GM18907 (cell line): ENCODE results near the gene ERMAP.
"Not testable (repeated sequence)": the region's sequence is repeated elsewhere in the genome, so short reads cannot be mapped to it uniquely, and the experiment has no call there.

Experiments
- ATAC-seq: cut with Tn5 transposase; IDR thresholded peaks from one replicate; pipeline ENCODE4 v1.9.1; 2021; ENCODE audit warnings: mild to moderate bottlenecking, moderate library complexity; ENCODE audit not compliant: unreplicated experiment

Gene ERMAP

DNA sequence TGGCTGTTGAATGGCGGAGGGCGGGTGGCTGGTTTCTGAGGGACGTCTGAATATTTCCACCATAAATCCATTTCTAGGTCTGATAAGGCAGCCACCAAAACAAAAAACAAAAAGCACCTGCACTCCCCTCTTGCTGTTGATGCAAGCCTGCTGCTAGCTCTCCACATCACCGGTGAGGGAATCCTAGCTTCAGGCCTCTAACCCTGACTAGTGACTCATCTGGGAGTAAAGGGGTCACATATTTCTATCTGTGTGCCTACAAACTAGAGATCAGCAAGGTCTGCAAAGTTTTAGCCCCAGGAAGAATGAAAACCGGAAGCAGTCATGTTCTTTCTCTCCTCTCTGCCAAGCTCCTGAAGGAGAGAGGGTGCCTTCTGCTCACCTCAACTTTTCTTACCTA is 10.3 kb upstream of the ERMAP start:
- ATAC-seq, result no peak

GRCh38 chr1:42807056-42807668 is 9.8 kb upstream of the ERMAP start:
- ATAC-seq, result no peak

DNA sequence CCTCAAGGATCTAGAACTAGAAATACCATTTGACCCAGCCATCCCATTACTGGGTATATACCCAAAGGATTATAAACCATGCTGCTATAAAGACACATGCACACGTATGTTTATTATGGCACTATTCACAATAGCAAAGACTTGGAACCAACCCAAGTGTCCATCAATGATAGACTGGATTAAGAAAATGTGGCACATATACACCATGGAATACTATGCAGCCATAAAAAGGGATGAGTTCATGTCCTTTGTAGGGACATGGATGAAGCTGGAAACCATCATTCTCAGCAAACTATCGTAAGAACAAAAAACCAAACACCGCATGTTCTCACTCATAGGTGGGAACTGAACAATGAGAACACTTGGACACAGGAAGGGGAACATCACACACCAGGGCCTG is 2.1 kb upstream of the ERMAP start:
- not testable (repeated sequence) for ATAC-seq

GRCh38 chr1:42815941-42816584 is 859 bp upstream of the ERMAP start:
- ATAC-seq, result peak; percentile 2

GRCh38 chr1:42817440-42817767 is 482 bp downstream of the ERMAP start:
- no peak for ATAC-seq

GRCh38 chr1:42817976-42818375 is 1.1 kb downstream of the ERMAP start:
- ATAC-seq, result no peak

DNA sequence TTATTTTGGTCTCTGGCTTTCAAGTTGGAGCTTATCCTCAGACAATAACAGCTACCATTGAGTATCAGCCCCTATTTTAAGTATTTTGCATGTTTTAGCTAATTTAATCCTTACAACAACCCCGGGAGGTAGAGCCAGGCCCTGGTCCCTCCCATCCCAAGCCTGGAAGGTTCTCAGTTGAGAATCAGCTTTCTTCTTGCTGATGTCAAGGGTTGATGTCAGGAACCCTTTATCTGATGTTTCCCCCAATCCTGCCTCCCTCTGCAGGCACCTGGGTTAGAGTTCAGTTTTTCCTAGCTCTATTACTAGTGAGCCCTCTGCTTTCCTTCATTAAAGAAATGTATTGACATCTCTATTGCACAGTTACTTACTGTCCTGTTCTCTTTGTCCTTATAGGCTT is 3.9 kb downstream of the ERMAP start:
- no peak for ATAC-seq

DNA sequence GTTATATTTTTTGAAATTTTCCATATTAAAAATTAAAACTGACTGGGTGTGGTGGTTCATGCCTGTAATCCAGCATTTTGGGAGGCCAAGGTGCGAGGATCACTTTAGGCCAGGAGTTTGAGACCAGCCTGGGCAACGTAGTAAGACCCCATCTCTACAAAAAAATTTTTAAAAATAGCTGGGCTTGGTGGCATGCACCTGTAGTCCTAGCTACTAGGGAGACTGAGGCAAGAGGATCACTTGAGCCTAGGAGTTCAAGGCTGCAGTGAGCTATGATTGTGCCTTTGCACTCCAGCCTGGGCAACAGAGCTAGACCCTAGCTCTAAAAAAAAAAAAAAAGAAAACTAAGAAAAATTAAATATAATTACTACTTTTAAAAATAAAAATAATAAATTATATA is 4.8 kb downstream of the ERMAP start:
- no peak for ATAC-seq

- ATAC-seq, result no peak
Observed at GRCh38 chr1:42822800-42823392, 6.0 kb downstream of the ERMAP start.

GRCh38 chr1:42824481-42825035 is 7.6 kb downstream of the ERMAP start:
- ATAC-seq, result no peak

- ATAC-seq, result no peak
Observed at GRCh38 chr1:42825036-42825851, 8.3 kb downstream of the ERMAP start.

DNA sequence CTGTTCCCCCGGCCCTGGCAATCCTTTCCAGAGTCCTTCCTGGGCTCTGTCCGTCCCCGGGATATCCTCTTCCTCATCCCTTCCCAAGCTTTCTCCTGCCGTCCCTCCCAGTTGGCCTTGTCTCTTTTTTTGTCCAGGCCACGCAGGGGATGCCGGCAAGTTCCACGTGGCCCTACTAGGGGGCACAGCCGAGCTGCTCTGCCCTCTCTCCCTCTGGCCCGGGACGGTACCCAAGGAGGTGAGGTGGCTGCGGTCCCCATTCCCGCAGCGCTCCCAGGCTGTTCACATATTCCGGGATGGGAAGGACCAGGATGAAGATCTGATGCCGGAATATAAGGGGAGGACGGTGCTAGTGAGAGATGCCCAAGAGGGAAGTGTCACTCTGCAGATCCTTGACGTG is 13.7 kb downstream of the ERMAP start:
- ATAC-seq, result no peak

DNA sequence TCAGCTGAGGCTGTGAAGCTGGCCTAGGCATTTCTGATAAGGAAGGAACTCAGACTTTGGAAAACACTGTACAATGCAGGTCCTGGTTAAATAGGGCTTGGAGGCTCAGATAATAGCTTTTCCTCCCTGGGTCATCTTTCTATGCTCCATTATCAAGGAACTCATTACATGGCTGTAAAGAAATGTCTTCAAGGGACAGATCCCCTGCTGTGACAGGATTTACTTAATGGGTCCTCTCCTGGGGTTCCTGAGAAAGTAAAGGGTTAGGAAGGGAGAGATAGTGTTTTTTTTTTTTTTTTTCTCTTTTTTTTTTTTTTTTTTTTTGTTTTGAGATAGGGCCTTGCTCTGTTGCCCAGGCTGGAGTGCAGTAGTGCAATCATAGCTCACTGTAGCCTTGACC is 14.4 kb downstream of the ERMAP start:
- ATAC-seq, result no peak

DNA sequence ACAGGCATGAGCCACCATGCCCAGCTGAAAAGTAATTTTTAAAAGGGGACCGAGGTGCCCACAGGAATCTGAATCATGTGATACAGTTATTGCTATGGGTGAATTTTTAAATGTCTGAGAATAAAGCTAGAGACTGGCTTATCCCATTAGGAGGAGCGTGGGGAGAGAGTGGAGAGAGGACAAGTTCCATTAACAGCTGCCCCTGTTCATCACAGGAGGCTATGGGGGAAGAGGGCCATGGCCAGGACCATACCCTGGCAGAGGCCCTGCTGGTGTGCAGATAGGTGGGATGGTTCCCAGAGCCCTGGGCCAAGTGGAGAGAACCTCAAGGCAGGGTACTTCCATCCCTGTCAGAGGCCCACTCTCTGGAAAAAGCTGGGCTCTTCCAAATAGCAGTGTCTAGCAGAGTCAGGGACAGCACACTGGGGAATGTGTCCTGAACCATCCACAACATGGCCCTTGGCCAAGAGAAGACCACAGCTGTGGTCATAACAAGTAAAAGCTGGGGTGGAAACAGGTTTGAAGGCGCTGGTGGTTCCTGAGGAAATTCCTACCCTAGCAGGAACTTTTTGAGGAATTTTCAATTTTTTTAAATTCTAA is 15.8 kb downstream of the ERMAP start:
- ATAC-seq, result no peak

DNA sequence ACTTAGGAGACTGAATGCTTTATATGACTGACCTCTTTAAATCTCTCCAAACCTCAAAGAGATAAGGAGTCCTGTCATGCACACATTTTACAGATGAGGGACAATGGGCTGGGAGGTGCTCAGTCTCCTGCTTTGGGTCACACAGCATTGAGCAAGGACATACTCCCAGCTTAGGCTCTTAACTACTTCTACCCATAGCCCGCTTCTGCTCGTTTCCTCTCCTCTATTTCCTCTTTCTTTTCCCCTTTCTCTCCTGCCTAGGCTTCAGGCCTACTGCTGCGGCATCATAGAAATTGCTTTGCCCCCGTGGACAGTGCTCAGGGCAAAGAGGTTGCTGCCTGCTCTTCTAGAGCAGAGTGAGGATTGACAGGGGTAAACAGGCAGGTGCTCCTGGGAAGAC is 17.1 kb downstream of the ERMAP start:
- no peak for ATAC-seq

DNA sequence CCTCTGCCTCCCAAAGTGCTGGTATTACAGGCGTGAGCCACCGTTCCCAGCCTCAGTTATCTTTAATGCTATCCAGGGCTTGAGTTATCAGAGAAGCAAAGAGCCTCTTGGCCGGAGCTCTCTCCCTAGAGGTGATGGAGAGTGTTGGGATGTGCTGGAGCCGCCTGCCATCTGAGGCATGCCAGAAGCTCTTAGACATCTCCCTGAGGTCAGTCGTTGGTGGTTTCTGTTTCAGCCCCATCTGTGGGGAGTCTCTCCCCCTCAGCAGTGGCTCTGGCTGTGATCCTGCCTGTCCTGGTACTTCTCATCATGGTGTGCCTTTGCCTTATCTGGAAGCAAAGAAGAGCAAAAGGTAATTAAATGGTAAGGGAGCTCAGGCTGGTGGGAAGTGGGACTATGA is 17.9 kb downstream of the ERMAP start:
- no peak for ATAC-seq

- ATAC-seq, result no peak
Observed at GRCh38 chr1:42835422-42835821, 18.5 kb downstream of the ERMAP start.

DNA sequence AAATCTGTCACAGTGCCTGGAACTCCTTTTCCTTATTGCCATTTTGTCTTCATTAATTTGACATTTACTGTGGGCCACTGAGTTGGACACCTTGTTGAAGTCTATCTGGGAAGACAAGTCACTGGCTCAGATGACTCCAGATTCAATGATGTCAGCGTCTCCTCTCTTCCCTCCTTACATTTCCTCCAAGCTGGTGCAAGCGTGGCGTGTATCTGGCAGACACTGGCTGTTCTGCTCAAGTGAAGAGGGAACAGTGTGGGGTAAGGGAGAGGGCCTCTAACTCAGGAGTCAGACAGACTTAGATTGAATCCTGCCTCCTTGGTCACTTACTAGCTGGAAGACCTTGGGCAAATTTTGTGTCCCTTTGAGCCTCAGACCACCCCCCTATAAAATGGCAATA is 20.8 kb downstream of the ERMAP start:
- ATAC-seq, result no peak

- ATAC-seq, result no peak
Observed at GRCh38 chr1:42838482-42839190, 21.7 kb downstream of the ERMAP start.

- no peak for ATAC-seq
Observed at GRCh38 chr1:42841010-42841409, 24.1 kb downstream of the ERMAP start.
